Measurements from ENCODE around the gene ZFYVE9.

ZFYVE9 gene

DNA sequence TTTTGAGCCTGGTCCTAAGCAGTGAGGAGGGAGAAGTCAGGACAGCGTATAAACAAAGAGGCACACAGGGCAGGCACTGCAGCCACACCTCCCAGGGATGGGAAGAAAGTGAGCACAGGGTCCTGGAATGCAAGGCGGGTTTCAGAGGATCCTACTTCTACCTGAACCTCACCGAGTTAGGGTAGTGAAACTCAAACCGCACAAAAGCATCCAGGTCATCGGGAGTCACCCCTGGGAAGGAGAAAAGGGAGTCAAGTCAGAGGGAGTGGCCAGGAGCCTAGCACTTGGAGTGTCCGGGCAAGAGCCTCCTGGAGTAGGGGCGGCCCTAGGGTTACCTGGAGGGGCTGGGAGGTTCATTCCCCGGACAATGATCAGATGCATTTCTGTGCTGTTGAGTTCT, 213.5 kb downstream of the ZFYVE9 start:
- no peaks in the 10 kb centered on the region for H3K9me2 ChIP-seq (replicated peaks; ENCODE audit: insufficient read depth, low read length)
- H3K4me2 ChIP-seq (ENCODE audit: low read depth, low read length) = no peak overlapping the region
- H3K4me1 ChIP-seq (ENCODE audit: low read length) = no peaks in the 10 kb centered on the region
- no peaks in the 10 kb centered on the region for H3F3A ChIP-seq (ENCODE audit: insufficient read depth, low read length)
- H4K20me1 ChIP-seq (ENCODE audit: insufficient read depth, low read length) = no peaks in the 10 kb centered on the region
- no peaks in the 10 kb centered on the region for H3K27me3 ChIP-seq (replicated peaks; ENCODE audit: insufficient read depth, low read length)
- no peak for DNase-seq
- TF ChIP-seq EZH2 (optimal IDR thresholded peaks at IDR 0.05; ENCODE audit: low read depth, low read length) = no peak
- TF ChIP-seq, protein P1, sequence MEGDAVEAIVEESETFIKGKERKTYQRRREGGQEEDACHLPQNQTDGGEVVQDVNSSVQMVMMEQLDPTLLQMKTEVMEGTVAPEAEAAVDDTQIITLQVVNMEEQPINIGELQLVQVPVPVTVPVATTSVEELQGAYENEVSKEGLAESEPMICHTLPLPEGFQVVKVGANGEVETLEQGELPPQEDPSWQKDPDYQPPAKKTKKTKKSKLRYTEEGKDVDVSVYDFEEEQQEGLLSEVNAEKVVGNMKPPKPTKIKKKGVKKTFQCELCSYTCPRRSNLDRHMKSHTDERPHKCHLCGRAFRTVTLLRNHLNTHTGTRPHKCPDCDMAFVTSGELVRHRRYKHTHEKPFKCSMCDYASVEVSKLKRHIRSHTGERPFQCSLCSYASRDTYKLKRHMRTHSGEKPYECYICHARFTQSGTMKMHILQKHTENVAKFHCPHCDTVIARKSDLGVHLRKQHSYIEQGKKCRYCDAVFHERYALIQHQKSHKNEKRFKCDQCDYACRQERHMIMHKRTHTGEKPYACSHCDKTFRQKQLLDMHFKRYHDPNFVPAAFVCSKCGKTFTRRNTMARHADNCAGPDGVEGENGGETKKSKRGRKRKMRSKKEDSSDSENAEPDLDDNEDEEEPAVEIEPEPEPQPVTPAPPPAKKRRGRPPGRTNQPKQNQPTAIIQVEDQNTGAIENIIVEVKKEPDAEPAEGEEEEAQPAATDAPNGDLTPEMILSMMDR (IDR thresholded peaks at IDR 0.05; ENCODE audit: low read length) = no peak
- TF ChIP-seq EZH2phosphoT487 (IDR thresholded peaks at IDR 0.05; ENCODE audit: low read length) = no peak
- H3K36me3 ChIP-seq (replicated peaks; ENCODE audit: insufficient read depth, low read length) = no peaks in the 10 kb centered on the region; the same call in none of the 2 replicates
- no peaks in the 10 kb centered on the region for H3K79me2 ChIP-seq (ENCODE audit: low read length)
- no peak overlapping the region for H3K4me3 ChIP-seq (ENCODE audit: low read length)
- no peak overlapping the region for H3K9ac ChIP-seq (ENCODE audit: low read length)
- H3K9me3 ChIP-seq (replicated peaks; ENCODE audit: insufficient read depth, low read length) = no peaks in the 10 kb centered on the region
- no peak overlapping the region for H2AFZ ChIP-seq (ENCODE audit: low read length)
- no peak overlapping the region for H3K27ac ChIP-seq (ENCODE audit: low read length)

DNA sequence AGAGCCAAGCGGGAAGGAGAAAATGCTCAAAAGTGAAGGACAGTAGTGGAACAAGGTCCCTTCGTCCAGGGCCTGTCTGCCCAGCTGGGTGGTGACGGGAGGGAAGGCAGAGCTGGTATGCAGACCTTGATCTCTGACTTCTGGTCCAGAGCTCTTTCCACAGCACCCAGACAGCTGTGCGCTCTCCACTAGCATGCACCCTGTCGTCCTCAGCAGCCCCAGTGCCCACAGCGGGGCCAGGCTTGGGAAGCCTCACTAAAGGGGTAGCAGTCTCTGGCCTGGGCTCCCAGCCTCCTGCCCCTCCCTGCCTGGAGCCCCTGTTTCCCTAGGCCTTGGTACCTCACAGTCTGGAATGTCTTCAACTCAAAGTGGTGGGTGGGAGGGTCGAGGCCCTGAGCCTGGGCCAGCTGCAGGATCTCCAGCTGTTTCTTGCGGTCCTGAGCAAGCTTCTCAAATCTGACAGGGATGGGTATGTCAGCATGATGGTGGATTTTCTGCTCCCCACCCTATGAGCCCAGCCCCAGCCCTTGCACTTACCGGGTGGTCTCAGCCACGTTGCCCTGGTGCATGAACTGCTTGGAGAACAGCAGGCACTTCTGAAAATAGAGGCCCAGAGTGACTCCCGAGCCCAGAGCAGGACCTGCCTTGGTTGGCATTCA, 214.1 kb downstream of the ZFYVE9 start:
- DNase-seq = no peak
- Histone ChIP-seq H3K4me1 (ENCODE audit: low read length) (no peaks in the 10 kb centered on the region), H4K20me1 (ENCODE audit: insufficient read depth, low read length) (no peaks in the 10 kb centered on the region), H3K9me3 (replicated peaks; ENCODE audit: insufficient read depth, low read length) (no peaks in the 10 kb centered on the region), H3K4me3 (ENCODE audit: low read length) (no peak overlapping the region), H2AFZ (ENCODE audit: low read length) (no peak overlapping the region), H3K79me2 (ENCODE audit: low read length) (peaks cover under 1% of the 10 kb centered on the region; the same call in 1 of the 2 replicates), H3F3A (ENCODE audit: insufficient read depth, low read length) (no peaks in the 10 kb centered on the region), H3K9ac (ENCODE audit: low read length) (no peak overlapping the region), H3K4me2 (ENCODE audit: low read depth, low read length) (no peak overlapping the region), H3K27me3 (replicated peaks; ENCODE audit: insufficient read depth, low read length) (no peaks in the 10 kb centered on the region), H3K9me2 (replicated peaks; ENCODE audit: insufficient read depth, low read length) (no peaks in the 10 kb centered on the region), H3K27ac (ENCODE audit: low read length) (no peak overlapping the region), H3K36me3 (replicated peaks; ENCODE audit: insufficient read depth, low read length) (no peaks in the 10 kb centered on the region; the same call in none of the 2 replicates)
- TF ChIP-seq EZH2 (optimal IDR thresholded peaks at IDR 0.05; ENCODE audit: low read depth, low read length) (no peak), EZH2phosphoT487 (IDR thresholded peaks at IDR 0.05; ENCODE audit: low read length) (no peak)
- TF ChIP-seq, protein P1 (IDR thresholded peaks at IDR 0.05; ENCODE audit: low read length) = no peak

DNA sequence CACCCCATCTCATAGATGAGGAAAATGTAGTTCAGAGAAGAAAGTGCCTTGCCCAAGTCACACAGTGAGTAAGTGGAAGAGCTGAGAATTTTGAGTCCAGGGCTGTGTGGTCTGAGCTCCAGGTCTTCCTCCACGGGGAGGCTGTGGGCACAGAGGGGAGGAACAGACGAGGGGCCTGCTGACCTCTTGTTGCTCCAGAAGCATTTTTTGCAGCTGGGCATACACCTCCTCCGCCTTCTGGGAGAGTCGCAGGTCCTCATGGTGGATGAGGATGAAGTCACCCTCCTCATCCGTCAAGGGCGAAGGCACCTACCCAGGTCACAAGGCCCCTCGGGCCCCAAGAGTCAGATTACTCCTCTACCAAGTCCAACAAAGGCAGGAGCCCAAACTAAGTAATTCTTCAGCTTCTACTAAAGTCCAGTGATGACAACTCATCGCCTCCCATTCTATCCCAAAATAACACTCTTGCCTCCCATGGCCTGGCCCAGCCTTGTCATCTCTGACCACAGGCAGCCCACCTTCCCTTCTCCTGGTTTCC, 215.0 kb downstream of the ZFYVE9 start:
- no peak for TF ChIP-seq EZH2phosphoT487 (IDR thresholded peaks at IDR 0.05; ENCODE audit: low read length)
- TF ChIP-seq EZH2 (optimal IDR thresholded peaks at IDR 0.05; ENCODE audit: low read depth, low read length) = no peak
- Histone ChIP-seq H3K79me2 (ENCODE audit: low read length) (peaks cover 6% of the 10 kb centered on the region), H3K36me3 (replicated peaks; ENCODE audit: insufficient read depth, low read length) (no peaks in the 10 kb centered on the region; the same call in none of the 2 replicates)

DNA sequence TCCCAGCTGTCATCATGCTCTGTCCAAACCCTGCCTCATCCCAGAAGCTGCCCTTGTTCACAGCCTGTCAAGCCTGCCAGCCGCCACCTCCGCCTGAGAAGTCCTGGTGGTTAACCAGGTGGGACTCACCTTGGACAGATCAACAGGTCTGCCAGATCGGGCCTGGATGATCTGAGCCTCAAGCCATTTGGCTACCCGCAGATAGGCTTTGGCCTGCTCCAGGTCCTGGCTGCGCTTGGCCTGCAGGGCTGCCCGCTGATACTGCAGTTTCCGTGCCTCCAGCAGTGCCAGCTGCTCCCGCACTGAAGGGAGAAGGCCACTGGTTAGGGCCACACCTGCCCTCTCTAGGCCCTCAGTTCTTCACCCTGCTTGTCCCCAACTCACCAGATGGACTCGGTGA, 215.5 kb downstream of the ZFYVE9 start:
- no peaks in the 10 kb centered on the region for H3K9me2 ChIP-seq (replicated peaks; ENCODE audit: insufficient read depth, low read length)
- TF ChIP-seq, protein P1 (IDR thresholded peaks at IDR 0.05; ENCODE audit: low read length) = no peak
- TF ChIP-seq EZH2phosphoT487 (IDR thresholded peaks at IDR 0.05; ENCODE audit: low read length) = no peak

More for the DNA sequence above, 215.0 kb downstream of the ZFYVE9 start:
- no peak overlapping the region for H3K4me2 ChIP-seq (ENCODE audit: low read depth, low read length)
- no peak overlapping the region for H3K9ac ChIP-seq (ENCODE audit: low read length)
- H3K27me3 ChIP-seq (replicated peaks; ENCODE audit: insufficient read depth, low read length) = no peaks in the 10 kb centered on the region
- no peaks in the 10 kb centered on the region for H3K4me1 ChIP-seq (ENCODE audit: low read length)
- H3K9me3 ChIP-seq (replicated peaks; ENCODE audit: insufficient read depth, low read length) = no peaks in the 10 kb centered on the region
- DNase-seq = no peak
- H3F3A ChIP-seq (ENCODE audit: insufficient read depth, low read length) = no peaks in the 10 kb centered on the region
- H3K9me2 ChIP-seq (replicated peaks; ENCODE audit: insufficient read depth, low read length) = no peaks in the 10 kb centered on the region
- H3K27ac ChIP-seq (ENCODE audit: low read length) = no peak overlapping the region
- H2AFZ ChIP-seq (ENCODE audit: low read length) = no peak overlapping the region
- no peak overlapping the region for H3K4me3 ChIP-seq (ENCODE audit: low read length)
- no peaks in the 10 kb centered on the region for H4K20me1 ChIP-seq (ENCODE audit: insufficient read depth, low read length)

More for the DNA sequence above, 215.5 kb downstream of the ZFYVE9 start:
- H3K4me2 ChIP-seq (ENCODE audit: low read depth, low read length) = no peak overlapping the region
- no peak overlapping the region for H3K9ac ChIP-seq (ENCODE audit: low read length)
- no peaks in the 10 kb centered on the region for H3K4me1 ChIP-seq (ENCODE audit: low read length)
- no peak for DNase-seq
- no peaks in the 10 kb centered on the region for H4K20me1 ChIP-seq (ENCODE audit: insufficient read depth, low read length)
- H3K27me3 ChIP-seq (replicated peaks; ENCODE audit: insufficient read depth, low read length) = no peaks in the 10 kb centered on the region
- H2AFZ ChIP-seq (ENCODE audit: low read length) = no peak overlapping the region
- H3K9me3 ChIP-seq (replicated peaks; ENCODE audit: insufficient read depth, low read length) = no peaks in the 10 kb centered on the region
- H3K79me2 ChIP-seq (ENCODE audit: low read length) = peaks cover 11% of the 10 kb centered on the region
- H3K27ac ChIP-seq (ENCODE audit: low read length) = no peak overlapping the region
- no peak overlapping the region for H3K4me3 ChIP-seq (ENCODE audit: low read length)
- no peaks in the 10 kb centered on the region for H3F3A ChIP-seq (ENCODE audit: insufficient read depth, low read length)
- H3K36me3 ChIP-seq (replicated peaks; ENCODE audit: insufficient read depth, low read length) = no peaks in the 10 kb centered on the region; the same call in none of the 2 replicates

Data from MM.1S (cell line).